ENCODE measurements around the gene TXNDC8.

TXNDC8 gene

GRCh38 chr9:110270211-110270995 is 67.3 kb downstream of the TXNDC8 start:
- H3K4me1 Mint-ChIP-seq = no peaks in the 10 kb centered on the region
- H3K27ac Mint-ChIP-seq = no peak overlapping the region
- H3K27me3 Mint-ChIP-seq = no peaks in the 10 kb centered on the region
- H3K9me3 Mint-ChIP-seq = no peaks in the 10 kb centered on the region
- no peaks in the 10 kb centered on the region for H3K36me3 Mint-ChIP-seq
- no peak overlapping the region for H3K4me3 Mint-ChIP-seq

- Mint-ChIP-seq H3K9me3 (no peaks in the 10 kb centered on the region), H3K4me3 (no peak overlapping the region), H3K36me3 (no peaks in the 10 kb centered on the region), H3K4me1 (no peaks in the 10 kb centered on the region), H3K27me3 (no peaks in the 10 kb centered on the region), H3K27ac (no peak overlapping the region)
Observed at GRCh38 chr9:110266795-110267194, 70.9 kb downstream of the TXNDC8 start.

- H3K4me1 Mint-ChIP-seq = peaks cover 20% of the 10 kb centered on the region
- no peak overlapping the region for H3K4me3 Mint-ChIP-seq
- no peaks in the 10 kb centered on the region for H3K27me3 Mint-ChIP-seq
- H3K9me3 Mint-ChIP-seq = no peaks in the 10 kb centered on the region
- H3K36me3 Mint-ChIP-seq = no peaks in the 10 kb centered on the region
- H3K27ac Mint-ChIP-seq = no peak overlapping the region
Observed at GRCh38 chr9:110261632-110262031, 76.0 kb downstream of the TXNDC8 start.

GRCh38 chr9:110260911-110261310 is 76.8 kb downstream of the TXNDC8 start:
- Mint-ChIP-seq H3K9me3 (no peaks in the 10 kb centered on the region), H3K27me3 (no peaks in the 10 kb centered on the region), H3K4me3 (no peak overlapping the region), H3K27ac (no peak overlapping the region), H3K36me3 (peaks cover 2% of the 10 kb centered on the region), H3K4me1 (peaks cover 20% of the 10 kb centered on the region)

- Mint-ChIP-seq H3K27me3 (no peaks in the 10 kb centered on the region), H3K27ac (no peak overlapping the region), H3K4me3 (no peak overlapping the region)
Observed at GRCh38 chr9:110259566-110259965, 78.1 kb downstream of the TXNDC8 start.

GRCh38 chr9:110258690-110259091 is 79.0 kb downstream of the TXNDC8 start:
- Mint-ChIP-seq H3K36me3 (peaks cover 4% of the 10 kb centered on the region), H3K9me3 (no peaks in the 10 kb centered on the region), H3K27ac (peak overlapping the region; percentile 1), H3K4me1 (peaks cover 29% of the 10 kb centered on the region), H3K27me3 (no peaks in the 10 kb centered on the region), H3K4me3 (no peak overlapping the region)

More at GRCh38 chr9:110259566-110259965, 78.1 kb downstream of the TXNDC8 start:
- peaks cover 4% of the 10 kb centered on the region for H3K36me3 Mint-ChIP-seq
- H3K4me1 Mint-ChIP-seq = peaks cover 25% of the 10 kb centered on the region
- H3K9me3 Mint-ChIP-seq = no peaks in the 10 kb centered on the region

GRCh38 chr9:110257956-110258355 is 79.7 kb downstream of the TXNDC8 start:
- no peaks in the 10 kb centered on the region for H3K27me3 Mint-ChIP-seq
- no peak overlapping the region for H3K4me3 Mint-ChIP-seq
- H3K4me1 Mint-ChIP-seq = peaks cover 37% of the 10 kb centered on the region
- peaks cover 4% of the 10 kb centered on the region for H3K36me3 Mint-ChIP-seq
- H3K27ac Mint-ChIP-seq = no peak overlapping the region
- no peaks in the 10 kb centered on the region for H3K9me3 Mint-ChIP-seq

- H3K4me1 Mint-ChIP-seq = peaks cover 44% of the 10 kb centered on the region
- H3K27me3 Mint-ChIP-seq = no peaks in the 10 kb centered on the region
Observed at GRCh38 chr9:110257097-110257841, 80.4 kb downstream of the TXNDC8 start.

GRCh38 chr9:110256380-110257096 is 81.1 kb downstream of the TXNDC8 start, which contains the start of gene TXN:
TSS of gene TXN (minus strand) at chr9:110256507. CDS start at chr9:110256435, 72 bp downstream.
- peaks cover 4% of the 10 kb centered on the region for H3K36me3 Mint-ChIP-seq
- peak within 1 kb of the TSS; percentile 98 for H3K27ac Mint-ChIP-seq
- peaks cover 45% of the 10 kb centered on the region for H3K4me1 Mint-ChIP-seq
- no peaks in the 10 kb centered on the region for H3K9me3 Mint-ChIP-seq
- peak within 1 kb of the TSS; percentile 95 for H3K4me3 Mint-ChIP-seq
- H3K27me3 Mint-ChIP-seq = no peaks in the 10 kb centered on the region

More at GRCh38 chr9:110257097-110257841, 80.4 kb downstream of the TXNDC8 start:
- Mint-ChIP-seq H3K27ac (peak overlapping the region; percentile 98), H3K36me3 (peaks cover 4% of the 10 kb centered on the region), H3K4me3 (peak overlapping the region; percentile 95), H3K9me3 (no peaks in the 10 kb centered on the region)

GRCh38 chr9:110255463-110256379 is 81.9 kb downstream of the TXNDC8 start:
- Mint-ChIP-seq H3K27me3 (no peaks in the 10 kb centered on the region), H3K4me3 (peak overlapping the region; percentile 95), H3K36me3 (peaks cover 6% of the 10 kb centered on the region), H3K27ac (peak overlapping the region; percentile 98), H3K9me3 (no peaks in the 10 kb centered on the region), H3K4me1 (peaks cover 45% of the 10 kb centered on the region)

GRCh38 chr9:110255034-110255462 is 82.6 kb downstream of the TXNDC8 start:
- peak overlapping the region; percentile 95 for H3K4me3 Mint-ChIP-seq
- H3K27ac Mint-ChIP-seq = peak overlapping the region; percentile 96
- H3K9me3 Mint-ChIP-seq = no peaks in the 10 kb centered on the region
- H3K27me3 Mint-ChIP-seq = no peaks in the 10 kb centered on the region
- H3K4me1 Mint-ChIP-seq = peaks cover 45% of the 10 kb centered on the region
- H3K36me3 Mint-ChIP-seq = peaks cover 6% of the 10 kb centered on the region

- Mint-ChIP-seq H3K27ac (peak overlapping the region; percentile 96), H3K4me1 (peaks cover 45% of the 10 kb centered on the region), H3K9me3 (no peaks in the 10 kb centered on the region), H3K27me3 (no peaks in the 10 kb centered on the region), H3K4me3 (peak overlapping the region; percentile 95), H3K36me3 (peaks cover 6% of the 10 kb centered on the region)
Observed at GRCh38 chr9:110254500-110254899, 83.2 kb downstream of the TXNDC8 start.

Measured in activated naive CD4-positive, alpha-beta T cell treated with anti-CD3 and anti-CD28 coated beads, Interleukin-2, amount 50 U/mL, for 24 hours (primary cell).